Liver (tissue), 3 donors: ENCODE data around the gene NEK1.
"Not testable (repeated sequence)": the region's sequence is repeated elsewhere in the genome, so short reads cannot be mapped to it uniquely, and the experiment has no call there.

Experiments used
- CTCF ChIP-seq: fragments of 150-350 bp; IDR thresholded peaks from 2 replicates; pipeline ENCODE4 v1.5.1; 2017; ENCODE audit warnings: improper control_type of control experiment, low read depth, low read length; ENCODE audit not compliant: missing input control
- JUND ChIP-seq, 2 donors: IDR thresholded peaks; 2 replicates each; pipeline ENCODE4 v1.6.1; 2016; ENCODE audit warnings: antibody characterized with exemption in 2 of 2
- MAX ChIP-seq: IDR thresholded peaks from 2 replicates; pipeline ENCODE4 v1.6.1; 2016; ENCODE audit warnings: antibody characterized with exemption
- RAD21 ChIP-seq, 2 donors: IDR thresholded peaks; 2 replicates each; pipeline ENCODE4 v1.6.1; 2016; ENCODE audit warnings: antibody characterized with exemption in 2 of 2, mild to moderate bottlenecking in 2 of 2
- SP1 ChIP-seq: IDR thresholded peaks from 2 replicates; pipeline ENCODE4 v1.6.1; 2018; ENCODE audit warnings: antibody characterized with exemption, mild to moderate bottlenecking
- TAF1 ChIP-seq: conservative IDR thresholded peaks from 2 replicates; pipeline ENCODE4 v1.6.1; 2016; ENCODE audit warnings: antibody characterized with exemption, mild to moderate bottlenecking
- YY1 ChIP-seq: IDR thresholded peaks from 2 replicates; pipeline ENCODE4 v1.6.1; 2016; ENCODE audit warnings: antibody characterized with exemption, mild to moderate bottlenecking
- donor health status: healthy.
- donor health status: healthy.

- not testable (repeated sequence) for TF ChIP-seq CTCF; TAF1; MAX; RAD21 (IDR thresholded peaks at IDR 0.05); SP1; JUND (IDR thresholded peaks at IDR 0.05); YY1
These were observed 11.6 kb upstream of the NEK1 start for GRCh38 chr4:169624012-169624411.
